ENCODE results near the gene ENTPD1. TPM values are rescaled to one million over a fixed set of nuclear protein-coding genes. Genes with fewer than 3 reads are reported as not detected.

ENTPD1 gene, protein sequence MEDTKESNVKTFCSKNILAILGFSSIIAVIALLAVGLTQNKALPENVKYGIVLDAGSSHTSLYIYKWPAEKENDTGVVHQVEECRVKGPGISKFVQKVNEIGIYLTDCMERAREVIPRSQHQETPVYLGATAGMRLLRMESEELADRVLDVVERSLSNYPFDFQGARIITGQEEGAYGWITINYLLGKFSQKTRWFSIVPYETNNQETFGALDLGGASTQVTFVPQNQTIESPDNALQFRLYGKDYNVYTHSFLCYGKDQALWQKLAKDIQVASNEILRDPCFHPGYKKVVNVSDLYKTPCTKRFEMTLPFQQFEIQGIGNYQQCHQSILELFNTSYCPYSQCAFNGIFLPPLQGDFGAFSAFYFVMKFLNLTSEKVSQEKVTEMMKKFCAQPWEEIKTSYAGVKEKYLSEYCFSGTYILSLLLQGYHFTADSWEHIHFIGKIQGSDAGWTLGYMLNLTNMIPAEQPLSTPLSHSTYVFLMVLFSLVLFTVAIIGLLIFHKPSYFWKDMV
- 28.9 TPM for total RNA-seq

GRCh38 chr10:95756041-95756761, at the start of gene ENTPD1:
TSS of gene ENTPD1 (plus strand) at chr10:95756163. CDS start at chr10:95756240, 77 bp downstream.

GRCh38 chr10:95907456-95908253, 151.7 kb downstream of the ENTPD1 start, which contains the start of gene CC2D2B:
TSS of gene CC2D2B (plus strand) at chr10:95907975. CDS start at chr10:95911324, 3,349 bp downstream.

Other genes starting within 250 kb of the ENTPD1 start
- 45.0 TPM for gene SORBS1, start 194.8 kb upstream of the ENTPD1 start, total RNA-seq
- gene ALDH18A1, start 99.5 kb upstream of the ENTPD1 start, total RNA-seq = 64.1 TPM
- 48.3 TPM for gene TCTN3, start 62.2 kb upstream of the ENTPD1 start, total RNA-seq
- gene CC2D2B, start 151.8 kb downstream of the ENTPD1 start, total RNA-seq = 3.8 TPM

Data from metanephros (tissue), 1 donor.